Osteoblast (primary cell): Measurements from ENCODE around the gene PITPNC1. TPM values are rescaled to one million over a fixed set of nuclear protein-coding genes. Genes with fewer than 3 reads are reported as not detected.

ENCODE experiments used
- DNase-seq: peaks from one replicate; pipeline ENCODE4 v3.0.0; 2011; ENCODE audit warnings: low spot score, mixed read lengths; ENCODE audit not compliant: insufficient read length; ENCODE audit errors: missing footprints
- H2AFZ ChIP-seq: 2 replicates; pipeline ENCODE4 v1.6.0; 2011; ENCODE audit warnings: mild to moderate bottlenecking, low read length
- H3K27ac ChIP-seq: 2 replicates; pipeline ENCODE4 v1.5.1; 2011; ENCODE audit warnings: mild to moderate bottlenecking, low read depth, low read length, moderate library complexity
- H3K27me3 ChIP-seq: 2 replicates; pipeline ENCODE4 v1.6.0; 2012; ENCODE audit warnings: mild to moderate bottlenecking, control low read depth, inconsistent platforms, low read length, moderate library complexity; ENCODE audit not compliant: insufficient read depth
- H3K36me3 ChIP-seq: 2 replicates; pipeline ENCODE4 v1.5.1; 2011; ENCODE audit warnings: mild to moderate bottlenecking, low read length, control low read depth, moderate library complexity; ENCODE audit not compliant: insufficient read depth
- H3K4me1 ChIP-seq: 2 replicates; pipeline ENCODE4 v1.5.1; 2011; ENCODE audit warnings: mild to moderate bottlenecking, low read length, control low read depth, moderate library complexity; ENCODE audit not compliant: insufficient read depth
- H3K4me2 ChIP-seq: 2 replicates; pipeline ENCODE4 v1.6.0; 2011; ENCODE audit warnings: mild to moderate bottlenecking, low read length; ENCODE audit not compliant: insufficient read depth
- H3K4me3 ChIP-seq: fragments of 200-600 bp; sonication (generic); 3 replicates; pipeline ENCODE4 v1.5.1; 2012; ENCODE audit warnings: mild to moderate bottlenecking, low read length, inconsistent platforms; ENCODE audit not compliant: insufficient read depth
- H3K79me2 ChIP-seq: 2 replicates; pipeline ENCODE4 v1.6.0; 2012; ENCODE audit warnings: mild to moderate bottlenecking, low read length, control low read depth, inconsistent platforms; ENCODE audit not compliant: insufficient read depth
- H3K9me3 ChIP-seq: 2 replicates; pipeline ENCODE4 v1.5.1; 2011; ENCODE audit warnings: low read depth, low read length, control low read depth
- H4K20me1 ChIP-seq: 2 replicates; pipeline ENCODE4 v1.6.0; 2012; ENCODE audit warnings: mild to moderate bottlenecking, low read length, control low read depth; ENCODE audit not compliant: insufficient read depth
- total RNA-seq: library from RNA; depleted of rRNA; stranded (reverse); fragments of >200 nt; gene quantifications from 2 replicates; pipeline ENCODE4 v1.2.3, GENCODE V29; 2012
- TF ChIP-seq, protein P1 (sequence below): IDR thresholded peaks from 2 replicates; pipeline ENCODE4 v1.5.1; 2011; ENCODE audit warnings: mild to moderate bottlenecking, low read depth, low read length, moderate library complexity; ENCODE audit errors: extremely low read depth

Gene PITPNC1
- total RNA-seq, 1 donor, result 6.2 TPM

DNA sequence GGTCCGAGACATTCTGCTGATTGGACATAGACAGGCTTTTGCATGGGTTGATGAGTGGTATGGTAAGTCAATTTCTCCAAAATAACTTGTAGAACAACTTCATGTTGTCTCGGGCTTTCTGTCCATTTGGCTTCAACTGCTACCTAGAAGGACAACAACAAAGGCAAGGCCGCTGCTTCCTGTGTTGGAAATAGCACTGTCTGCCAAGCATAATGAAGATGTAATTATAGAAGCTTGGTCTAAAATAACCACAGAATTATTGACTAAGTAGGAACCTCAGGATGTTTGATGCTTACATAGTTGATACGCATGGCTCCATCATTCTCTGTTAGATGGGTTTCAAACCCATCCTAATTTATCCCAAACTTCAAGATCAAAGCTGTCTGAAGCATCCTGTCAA is 298.4 kb downstream of the PITPNC1 start:
- H3K9me3 ChIP-seq, result no peaks in the 10 kb centered on the region
- no peaks in the 10 kb centered on the region for H3K36me3 ChIP-seq
- no peaks in the 10 kb centered on the region for H4K20me1 ChIP-seq
- H2AFZ ChIP-seq, result no peak overlapping the region
- H3K4me3 ChIP-seq, result no peak overlapping the region
- no peak overlapping the region for H3K4me2 ChIP-seq
- no peak overlapping the region for H3K27ac ChIP-seq
- no peaks in the 10 kb centered on the region for H3K27me3 ChIP-seq
- no peak for DNase-seq
- H3K79me2 ChIP-seq, result no peaks in the 10 kb centered on the region
- TF ChIP-seq, protein P1, sequence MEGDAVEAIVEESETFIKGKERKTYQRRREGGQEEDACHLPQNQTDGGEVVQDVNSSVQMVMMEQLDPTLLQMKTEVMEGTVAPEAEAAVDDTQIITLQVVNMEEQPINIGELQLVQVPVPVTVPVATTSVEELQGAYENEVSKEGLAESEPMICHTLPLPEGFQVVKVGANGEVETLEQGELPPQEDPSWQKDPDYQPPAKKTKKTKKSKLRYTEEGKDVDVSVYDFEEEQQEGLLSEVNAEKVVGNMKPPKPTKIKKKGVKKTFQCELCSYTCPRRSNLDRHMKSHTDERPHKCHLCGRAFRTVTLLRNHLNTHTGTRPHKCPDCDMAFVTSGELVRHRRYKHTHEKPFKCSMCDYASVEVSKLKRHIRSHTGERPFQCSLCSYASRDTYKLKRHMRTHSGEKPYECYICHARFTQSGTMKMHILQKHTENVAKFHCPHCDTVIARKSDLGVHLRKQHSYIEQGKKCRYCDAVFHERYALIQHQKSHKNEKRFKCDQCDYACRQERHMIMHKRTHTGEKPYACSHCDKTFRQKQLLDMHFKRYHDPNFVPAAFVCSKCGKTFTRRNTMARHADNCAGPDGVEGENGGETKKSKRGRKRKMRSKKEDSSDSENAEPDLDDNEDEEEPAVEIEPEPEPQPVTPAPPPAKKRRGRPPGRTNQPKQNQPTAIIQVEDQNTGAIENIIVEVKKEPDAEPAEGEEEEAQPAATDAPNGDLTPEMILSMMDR, result no peak
- no peaks in the 10 kb centered on the region for H3K4me1 ChIP-seq

DNA sequence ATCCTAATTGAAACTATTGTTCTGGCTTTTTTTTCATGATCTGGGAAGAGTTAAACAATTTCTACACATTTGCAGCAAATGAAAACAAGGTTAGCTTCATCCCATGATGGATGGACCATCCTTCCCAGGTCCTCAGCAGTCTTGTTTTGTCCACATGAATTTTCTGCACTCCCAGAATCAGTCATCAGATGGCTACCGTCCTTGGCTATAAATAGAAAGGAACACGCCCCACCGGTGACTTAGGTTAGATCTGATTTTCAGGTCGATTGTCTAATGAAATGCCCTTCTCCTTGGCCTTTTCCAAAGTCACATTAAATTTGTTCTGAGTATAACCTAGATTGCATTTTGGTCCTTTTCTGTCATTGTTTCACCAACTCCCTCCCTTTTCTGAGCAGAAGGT is 299.2 kb downstream of the PITPNC1 start:
- Histone ChIP-seq H3K27me3 (no peaks in the 10 kb centered on the region), H3K27ac (no peak overlapping the region), H2AFZ (no peak overlapping the region), H3K4me3 (no peak overlapping the region), H3K9me3 (no peaks in the 10 kb centered on the region), H3K4me1 (no peaks in the 10 kb centered on the region), H3K79me2 (no peaks in the 10 kb centered on the region), H4K20me1 (no peaks in the 10 kb centered on the region), H3K36me3 (no peaks in the 10 kb centered on the region), H3K4me2 (no peak overlapping the region)
- DNase-seq, result no peak
- TF ChIP-seq, protein P1, result no peak

GRCh38 chr17:67678414-67678813 is 301.3 kb downstream of the PITPNC1 start:
- Histone ChIP-seq H3K27me3 (no peaks in the 10 kb centered on the region), H3K4me2 (no peak overlapping the region)
- TF ChIP-seq, protein P1, result no peak

DNA sequence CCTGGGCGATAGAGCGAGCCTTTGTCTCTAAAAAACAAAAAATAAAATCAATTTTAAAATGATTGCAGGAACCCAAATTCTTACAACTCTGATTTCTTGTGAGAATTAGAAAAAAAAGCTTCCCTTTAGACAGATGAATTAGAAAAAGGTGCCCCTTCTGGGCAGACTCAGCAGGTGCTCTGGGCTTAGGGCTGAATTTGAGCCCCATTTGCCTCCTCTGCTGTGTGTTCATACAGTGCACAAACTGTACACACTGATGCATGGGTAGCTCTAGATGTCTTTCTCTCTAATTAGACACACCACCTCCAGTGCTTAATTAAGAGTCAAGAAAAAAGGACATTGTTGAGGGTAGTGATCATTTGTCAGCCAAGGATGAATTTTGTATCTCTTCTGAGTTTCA is 302.1 kb downstream of the PITPNC1 start:
- no peak overlapping the region for H3K4me2 ChIP-seq
- no peaks in the 10 kb centered on the region for H3K27me3 ChIP-seq
- DNase-seq, result no peak
- H2AFZ ChIP-seq, result no peak overlapping the region
- H4K20me1 ChIP-seq, result no peaks in the 10 kb centered on the region
- H3K27ac ChIP-seq, result no peak overlapping the region
- H3K4me1 ChIP-seq, result no peaks in the 10 kb centered on the region
- no peaks in the 10 kb centered on the region for H3K36me3 ChIP-seq
- no peaks in the 10 kb centered on the region for H3K9me3 ChIP-seq
- TF ChIP-seq, protein P1, result no peak
- no peak overlapping the region for H3K4me3 ChIP-seq
- no peaks in the 10 kb centered on the region for H3K79me2 ChIP-seq

More at GRCh38 chr17:67678414-67678813, 301.3 kb downstream of the PITPNC1 start:
- no peak overlapping the region for H2AFZ ChIP-seq
- H3K9me3 ChIP-seq, result no peaks in the 10 kb centered on the region
- no peak overlapping the region for H3K27ac ChIP-seq
- no peaks in the 10 kb centered on the region for H3K79me2 ChIP-seq
- no peaks in the 10 kb centered on the region for H3K36me3 ChIP-seq
- H3K4me1 ChIP-seq, result no peaks in the 10 kb centered on the region
- H3K4me3 ChIP-seq, result no peak overlapping the region
- no peaks in the 10 kb centered on the region for H4K20me1 ChIP-seq
- no peak for DNase-seq
